Right lobe of liver (tissue), 6 donors: ENCODE measurements around the gene BANP. TPM values are rescaled to one million over a fixed set of nuclear protein-coding genes. Genes with fewer than 3 reads are reported as not detected.
A peak's percentile ranks its signal among the peaks of the same experiment; 100 is the strongest.

ENCODE experiments used
- ATAC-seq, 4 donors: fragments of 200-7000 bp; cut with Tn5 transposase; one replicate each; pipeline ENCODE4 v1.9.1; 2020; ENCODE audit warnings: mild to moderate bottlenecking in 4 of 4, moderate library complexity in 4 of 4
- DNase-seq, 3 donors: peaks; one replicate each; pipeline ENCODE4 v3.0.0-alpha.2; 2020
- H3K27ac ChIP-seq, 3 donors: fragments of 200-600 bp; one replicate each; pipeline ENCODE4 v1.8.0; 2022
- H3K27me3 ChIP-seq, 2 donors: fragments of 200-600 bp; one replicate each; pipeline ENCODE4 v1.8.0; 2022
- H3K36me3 ChIP-seq, 4 donors: fragments of 200-600 bp; sonication (generic) in 1 of 4; one replicate each; pipeline versions ENCODE4 v1.5.1 to v1.8.0; 2017 to 2022; ENCODE audit warnings: control low read depth in 1 of 4
- H3K4me1 ChIP-seq, 4 donors: fragments of 200-600 bp; sonication (generic) in 1 of 4; one replicate each; pipeline versions ENCODE4 v1.5.1 to v1.8.0; 2017 to 2022; ENCODE audit warnings: control low read depth in 1 of 4
- H3K4me3 ChIP-seq, 3 donors: fragments of 200-600 bp; one replicate each; pipeline ENCODE4 v1.8.0; 2022
- H3K9me3 ChIP-seq, 4 donors: fragments of 200-600 bp; sonication (generic) in 1 of 4; one replicate each; pipeline versions ENCODE4 v1.5.1 to v1.8.0; 2017 to 2022; ENCODE audit warnings: control low read depth in 1 of 4
- POLR2A ChIP-seq: fragments of 450-650 bp; IDR thresholded peaks from one replicate; pipeline ENCODE4 v1.6.1; 2017; ENCODE audit warnings: antibody characterized with exemption, mild to moderate bottlenecking
- WGBS: methylation state at CpG from one replicate; pipeline ENCODE4 v1.1.6; 2018; ENCODE audit warnings: low coverage, low lambda C conversion rate; ENCODE audit not compliant: insufficient coverage; ENCODE audit errors: missing lambda C conversion rate; 5-methylcytosine and 5-hydroxymethylcytosine counted together
- intact Hi-C, 2 donors: fragments of 100-400 bp; cut with DNase I; formaldehyde crosslinking; loops; one replicate each; pipeline versions ENCODE4 v1.11.2 to v1.14.1; 2022
- total RNA-seq, 6 experiments: library from RNA; depleted of rRNA in 2 of 6; stranded (reverse); fragments of >200 nt in 2 of 6; fragmentation: NEBNext Ultra II Directional in 3 of 6; extraction: Animal tissue kit (Norgen Biotek cat#: 25700) in 3 of 6; gene quantifications; one replicate each; pipeline versions ENCODE4 v1.1.0 to v1.2.4, GENCODE V29; 2016 to 2023
- TF ChIP-seq, protein P1 (sequence below), 4 donors: fragments of 200-600 bp in 3 of 4; fragments of 450-650 bp in 1 of 4; IDR thresholded peaks; one replicate each; pipeline versions ENCODE4 v1.5.1 to v1.8.0; 2016 to 2022; ENCODE audit warnings: antibody characterized with exemption in 4 of 4, mild to moderate bottlenecking in 2 of 4
- donor health status: DM: no; HTN: yes; CAD: no.
- donor health status: DM: no; HTN: no; CAD: no.
- donor health status: DM: no; HTN: no; CAD: no.
- donor health status: DM: no; HTN: yes; CAD: no.
- donor health status: DM: no; HTN: yes; CAD: no.

BANP gene
- total RNA-seq, 6 experiments from 2014 or later: 11.2 to 20.7 (median 18.8) TPM

- Histone ChIP-seq H3K4me3 (no peak overlapping the region), H3K27ac (peak overlapping the region; percentile 21 to 96 (median 73)), H3K36me3 (peaks cover 0 to 6% (median 0%) of the 10 kb centered on the region in 4 donors), H3K4me1 (peaks cover 0 to 29% (median 7%) of the 10 kb centered on the region in 4 donors), H3K27me3 (no peaks in the 10 kb centered on the region), H3K9me3 (no peaks in the 10 kb centered on the region)
- 55% methylated on average over 17 of the region's 18 CpGs for WGBS
- no peak for TF ChIP-seq POLR2A
- TF ChIP-seq, protein P1, sequence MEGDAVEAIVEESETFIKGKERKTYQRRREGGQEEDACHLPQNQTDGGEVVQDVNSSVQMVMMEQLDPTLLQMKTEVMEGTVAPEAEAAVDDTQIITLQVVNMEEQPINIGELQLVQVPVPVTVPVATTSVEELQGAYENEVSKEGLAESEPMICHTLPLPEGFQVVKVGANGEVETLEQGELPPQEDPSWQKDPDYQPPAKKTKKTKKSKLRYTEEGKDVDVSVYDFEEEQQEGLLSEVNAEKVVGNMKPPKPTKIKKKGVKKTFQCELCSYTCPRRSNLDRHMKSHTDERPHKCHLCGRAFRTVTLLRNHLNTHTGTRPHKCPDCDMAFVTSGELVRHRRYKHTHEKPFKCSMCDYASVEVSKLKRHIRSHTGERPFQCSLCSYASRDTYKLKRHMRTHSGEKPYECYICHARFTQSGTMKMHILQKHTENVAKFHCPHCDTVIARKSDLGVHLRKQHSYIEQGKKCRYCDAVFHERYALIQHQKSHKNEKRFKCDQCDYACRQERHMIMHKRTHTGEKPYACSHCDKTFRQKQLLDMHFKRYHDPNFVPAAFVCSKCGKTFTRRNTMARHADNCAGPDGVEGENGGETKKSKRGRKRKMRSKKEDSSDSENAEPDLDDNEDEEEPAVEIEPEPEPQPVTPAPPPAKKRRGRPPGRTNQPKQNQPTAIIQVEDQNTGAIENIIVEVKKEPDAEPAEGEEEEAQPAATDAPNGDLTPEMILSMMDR (IDR thresholded peaks at IDR 0.05): no peak
- DNase-seq: no peak
- intact Hi-C loops: no loop called here
- no peak for ATAC-seq
Measured at GRCh38 chr16:87955302-87956097, 4.3 kb downstream of the BANP start.

GRCh38 chr16:87956098-87956364, 4.8 kb downstream of the BANP start:
- Histone ChIP-seq H3K9me3 (no peaks in the 10 kb centered on the region), H3K4me1 (peaks cover 0 to 29% (median 7%) of the 10 kb centered on the region in 4 donors), H3K27ac (peak overlapping the region in 2 of 3 donors; percentile 43), H3K27me3 (no peaks in the 10 kb centered on the region), H3K4me3 (no peak overlapping the region), H3K36me3 (peaks cover 0 to 6% (median 0%) of the 10 kb centered on the region in 4 donors)
- no peak for ATAC-seq
- no peak for DNase-seq
- no peak for TF ChIP-seq POLR2A
- TF ChIP-seq, protein P1 (IDR thresholded peaks at IDR 0.05): no peak
- WGBS: 42% methylated on average over 3 of the region's 3 CpGs
- intact Hi-C loops: no loop called here

- ATAC-seq: peak in 2 of 4 donors; percentile 7 to 10
Measured at GRCh38 chr16:87956365-87957231, 5.4 kb downstream of the BANP start.

DNA sequence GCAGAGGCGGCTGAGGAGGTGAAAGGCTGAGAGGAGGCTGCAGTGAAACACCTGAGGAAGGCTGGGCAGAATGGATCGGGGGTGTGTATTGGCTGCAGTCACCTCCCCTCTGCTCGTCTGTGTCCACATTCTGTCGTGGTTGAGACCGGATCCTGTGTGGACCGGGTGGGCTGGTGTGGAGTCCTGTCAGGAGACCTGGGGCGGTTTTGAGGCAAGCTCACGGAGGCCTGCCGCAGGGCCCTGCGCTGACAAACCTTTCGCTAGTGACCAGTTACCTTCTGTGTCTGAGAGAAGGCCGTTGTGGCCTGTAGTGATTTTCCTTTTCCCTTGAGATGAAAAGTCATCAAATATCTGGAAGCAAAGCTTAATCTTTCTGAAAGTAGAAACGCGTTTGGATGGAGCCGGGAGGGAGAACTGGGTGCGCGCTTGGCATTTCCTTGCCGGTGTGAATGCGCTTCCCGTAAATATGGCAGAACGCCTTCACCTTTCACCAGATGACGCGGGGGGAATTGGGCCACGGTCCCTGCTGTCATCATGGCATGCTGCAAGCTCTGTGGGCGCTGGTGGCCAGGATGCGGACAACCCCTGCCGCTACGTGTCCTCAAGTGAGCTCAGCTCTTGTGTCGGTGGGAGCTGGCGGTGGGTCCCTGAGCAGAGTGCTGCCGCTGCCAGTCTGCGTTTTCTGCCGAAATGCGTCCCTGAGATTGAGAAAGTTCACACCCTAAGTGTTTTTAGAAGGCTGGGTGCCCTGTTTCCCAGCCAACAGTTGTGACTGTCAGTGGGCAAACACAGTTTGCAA, 6.3 kb downstream of the BANP start:
- Histone ChIP-seq H3K9me3 (no peaks in the 10 kb centered on the region), H3K4me3 (no peak overlapping the region), H3K27ac (no peak overlapping the region), H3K4me1 (peaks cover 0 to 23% (median 7%) of the 10 kb centered on the region in 4 donors), H3K27me3 (no peaks in the 10 kb centered on the region), H3K36me3 (peaks cover 0 to 6% (median 0%) of the 10 kb centered on the region in 4 donors)
- TF ChIP-seq, protein P1 (IDR thresholded peaks at IDR 0.05): no peak
- no peak for TF ChIP-seq POLR2A
- intact Hi-C loops: no loop called here
- WGBS: 94% methylated on average over 18 of the region's 34 CpGs
- ATAC-seq (no peak), DNase-seq (no peak)

More at GRCh38 chr16:87956365-87957231, 5.4 kb downstream of the BANP start:
- Histone ChIP-seq H3K27ac (peak overlapping the region in 2 of 3 donors; percentile 43), H3K4me1 (peaks cover 0 to 29% (median 7%) of the 10 kb centered on the region in 4 donors), H3K36me3 (peaks cover 0 to 6% (median 0%) of the 10 kb centered on the region in 4 donors), H3K27me3 (no peaks in the 10 kb centered on the region), H3K4me3 (no peak overlapping the region), H3K9me3 (no peaks in the 10 kb centered on the region)
- WGBS: 34% methylated on average over 12 of the region's 30 CpGs
- no peak for DNase-seq
- no peak for TF ChIP-seq POLR2A
- TF ChIP-seq, protein P1 (IDR thresholded peaks at IDR 0.05): no peak
- intact Hi-C loops: no loop called here
